HG02943 (cell line): ENCODE measurements around the gene STRN.
"Not testable (repeated sequence)": the region's sequence is repeated elsewhere in the genome, so short reads cannot be mapped to it uniquely, and the experiment has no call there.

Experiments used
- ATAC-seq: cut with Tn5 transposase; IDR thresholded peaks from one replicate; pipeline ENCODE4 v1.9.1; 2021; ENCODE audit warnings: mild to moderate bottlenecking, low read depth, moderate library complexity; ENCODE audit not compliant: unreplicated experiment

STRN gene

GRCh38 chr2:36964496-36965058, 1.8 kb downstream of the STRN start:
- ATAC-seq: no peak

- no peak for ATAC-seq
Observed at GRCh38 chr2:36963734-36964133, 2.6 kb downstream of the STRN start.

DNA sequence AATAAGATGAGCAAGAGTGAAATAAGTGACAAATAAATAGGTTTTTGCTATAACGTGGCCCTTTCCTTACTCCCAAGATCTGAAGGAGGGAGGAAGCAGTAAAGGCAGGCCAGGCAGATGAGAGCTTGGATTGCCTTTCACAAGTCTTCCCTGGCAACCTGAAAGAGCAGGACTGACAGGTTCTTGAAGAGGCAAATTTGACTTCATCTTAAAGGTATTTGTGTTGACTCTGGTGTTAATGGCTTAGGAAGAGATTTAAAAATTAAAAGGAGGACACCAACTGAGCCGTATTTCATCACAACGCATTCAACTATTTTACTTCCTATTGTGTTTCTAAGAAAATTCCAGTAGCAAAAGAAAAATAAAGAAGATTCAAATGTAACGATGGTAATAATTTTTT, 3.2 kb downstream of the STRN start:
- no peak for ATAC-seq

DNA sequence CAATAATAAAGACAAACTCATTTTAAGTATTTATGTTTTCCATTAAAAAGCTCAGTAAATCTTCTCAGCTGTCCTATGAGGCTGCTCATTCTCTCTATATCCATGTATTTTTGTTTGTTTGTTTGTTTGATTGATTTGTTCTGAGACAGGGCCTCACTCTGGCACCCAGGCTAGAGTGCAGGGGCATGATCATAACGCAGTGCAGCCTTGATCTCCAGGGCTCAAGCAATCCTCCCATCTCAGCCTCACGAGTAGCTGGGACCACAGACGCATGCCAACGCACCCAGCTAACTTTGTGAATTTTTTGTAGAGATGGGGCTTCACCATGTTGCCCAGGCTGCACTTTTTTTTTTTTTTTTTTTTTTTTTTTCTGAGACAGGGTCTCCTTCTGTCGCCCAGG, 5.6 kb downstream of the STRN start:
- no peak for ATAC-seq

- no peak for ATAC-seq
Observed at GRCh38 chr2:36960005-36960675, 6.2 kb downstream of the STRN start.

GRCh38 chr2:36954977-36955607, 11.2 kb downstream of the STRN start:
- no peak for ATAC-seq

GRCh38 chr2:36952748-36953197, 13.6 kb downstream of the STRN start:
- ATAC-seq: no peak

GRCh38 chr2:36951574-36951973, 14.8 kb downstream of the STRN start:
- ATAC-seq: no peak

GRCh38 chr2:36951027-36951518, 15.3 kb downstream of the STRN start:
- no peak for ATAC-seq

DNA sequence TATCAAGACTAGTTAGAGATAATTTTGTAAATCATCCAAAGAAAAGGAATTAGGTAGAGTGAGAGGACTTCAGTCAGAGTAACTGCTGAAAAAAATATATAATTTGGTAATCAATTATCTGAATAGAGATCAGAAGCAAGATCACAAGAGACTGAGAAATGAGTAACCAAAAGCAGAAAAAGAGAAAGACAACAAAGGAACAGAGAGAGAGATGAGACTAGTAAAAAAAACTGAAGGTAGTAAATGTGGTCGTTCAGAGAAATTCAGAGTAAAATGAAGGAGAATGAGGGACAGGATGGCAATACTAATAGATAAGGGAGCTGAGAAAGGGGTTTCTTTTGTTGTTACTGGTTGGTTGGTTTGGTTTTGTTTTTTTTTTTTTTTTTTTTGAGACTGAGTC, 16.5 kb downstream of the STRN start:
- ATAC-seq: no peak

DNA sequence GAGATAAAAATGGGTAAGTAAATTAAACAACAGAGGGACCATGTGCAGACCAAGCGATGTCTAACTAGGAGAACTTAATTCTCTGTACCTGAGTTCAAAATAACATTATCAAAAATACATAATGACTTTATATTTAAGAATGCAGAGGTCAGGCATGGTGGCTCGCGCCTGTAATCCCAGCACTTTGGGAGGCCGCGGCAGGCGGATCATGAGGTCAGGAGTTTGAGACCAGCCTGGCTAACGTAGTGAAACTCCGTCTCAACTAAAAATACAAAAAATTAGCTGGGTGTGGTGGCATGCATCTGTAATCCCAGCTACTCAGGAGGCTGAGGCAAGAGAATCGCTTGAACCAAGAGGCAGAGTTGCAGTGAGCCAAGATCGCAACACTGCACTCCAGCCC, 21.1 kb downstream of the STRN start:
- not testable (repeated sequence) for ATAC-seq

DNA sequence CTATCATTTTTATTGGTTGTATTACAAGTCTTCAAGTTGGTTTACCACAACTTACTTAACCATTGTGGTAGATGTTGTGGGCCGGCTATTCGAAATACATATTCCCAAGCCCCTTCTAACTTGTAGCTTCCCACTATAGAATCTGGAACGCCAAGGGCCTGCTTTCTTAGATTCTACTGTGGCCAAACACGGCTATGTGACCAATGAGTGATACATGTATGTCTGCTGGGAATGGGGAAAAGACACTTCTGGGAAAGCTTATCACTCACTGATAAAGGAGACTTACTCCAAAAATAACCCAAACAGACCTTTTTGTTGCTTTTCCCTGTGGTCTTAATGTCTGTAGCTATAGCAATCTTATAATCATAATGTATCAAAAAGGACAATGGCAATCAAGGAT, 24.5 kb downstream of the STRN start:
- ATAC-seq: no peak

DNA sequence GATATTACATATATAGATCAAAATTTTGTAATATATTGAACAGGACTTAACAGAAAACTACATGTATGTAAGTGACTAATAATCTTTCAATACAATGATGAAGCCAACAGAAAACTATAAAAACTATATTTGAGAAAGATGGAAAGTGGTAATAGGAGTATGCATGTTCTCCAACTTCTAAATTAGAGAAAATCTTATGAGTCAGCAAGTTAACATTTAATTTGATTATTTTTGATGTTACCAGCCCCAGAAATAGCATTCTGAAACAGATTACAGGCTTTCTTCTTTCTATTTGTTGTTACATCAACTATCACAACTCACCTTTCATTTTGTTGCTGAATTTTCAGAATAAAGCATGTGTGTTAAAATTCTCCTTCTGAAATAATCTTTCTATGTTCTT, 29.8 kb downstream of the STRN start:
- ATAC-seq: not testable (repeated sequence)

DNA sequence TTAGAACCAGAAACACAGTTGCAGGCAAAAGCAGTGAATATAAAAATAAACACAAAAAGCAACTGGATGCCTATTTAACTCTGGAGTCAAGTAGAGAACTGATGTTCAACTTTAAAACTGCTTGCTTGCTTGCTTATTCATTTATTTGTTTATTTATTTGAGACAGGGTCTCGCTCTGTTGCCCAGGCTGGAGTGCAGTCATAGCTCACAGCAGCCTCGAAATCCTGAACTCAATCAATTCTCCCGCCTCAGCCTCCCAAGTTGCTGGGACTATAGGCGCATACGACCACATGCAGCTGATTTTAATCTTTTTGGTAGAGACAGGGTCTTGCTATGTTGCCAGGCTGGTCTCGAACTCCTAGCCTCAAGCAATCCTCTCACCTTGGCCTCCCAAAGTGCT, 34.6 kb downstream of the STRN start:
- not testable (repeated sequence) for ATAC-seq

DNA sequence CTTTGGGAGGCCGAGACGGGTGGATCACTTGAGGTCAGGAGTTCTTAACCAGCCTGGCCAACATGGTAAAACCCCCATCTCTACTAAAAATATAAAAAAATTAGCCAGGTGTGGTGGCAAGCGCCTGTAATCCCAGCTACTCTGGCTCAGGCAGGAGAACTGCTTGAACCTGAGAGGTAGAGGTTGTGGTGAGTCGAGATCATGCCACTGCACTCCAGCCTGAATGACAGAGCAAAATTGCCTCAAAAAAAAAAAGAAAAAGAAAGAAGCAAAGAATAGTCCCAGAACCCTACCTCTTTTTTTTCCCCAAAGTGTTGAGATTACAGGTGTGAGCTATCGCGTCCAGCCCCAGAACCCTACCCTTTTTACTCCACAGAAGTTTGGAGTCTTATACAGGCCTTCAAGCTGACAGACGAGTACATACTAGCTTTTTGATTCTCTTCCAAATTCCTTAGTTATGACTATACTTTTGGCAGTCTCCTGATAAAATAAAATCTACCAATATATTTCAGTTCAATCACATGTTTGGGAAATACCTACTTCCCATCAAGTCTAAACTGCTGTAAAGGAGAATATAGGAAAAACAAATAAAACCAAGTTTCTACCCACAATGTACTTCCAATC, 35.4 kb downstream of the STRN start:
- ATAC-seq: not testable (repeated sequence)

GRCh38 chr2:36926175-36927132, 39.9 kb downstream of the STRN start:
- ATAC-seq: not testable (repeated sequence)

GRCh38 chr2:36922629-36923028, 43.7 kb downstream of the STRN start:
- not testable (repeated sequence) for ATAC-seq

- ATAC-seq: no peak
Observed at GRCh38 chr2:36921984-36922383, 44.4 kb downstream of the STRN start.

DNA sequence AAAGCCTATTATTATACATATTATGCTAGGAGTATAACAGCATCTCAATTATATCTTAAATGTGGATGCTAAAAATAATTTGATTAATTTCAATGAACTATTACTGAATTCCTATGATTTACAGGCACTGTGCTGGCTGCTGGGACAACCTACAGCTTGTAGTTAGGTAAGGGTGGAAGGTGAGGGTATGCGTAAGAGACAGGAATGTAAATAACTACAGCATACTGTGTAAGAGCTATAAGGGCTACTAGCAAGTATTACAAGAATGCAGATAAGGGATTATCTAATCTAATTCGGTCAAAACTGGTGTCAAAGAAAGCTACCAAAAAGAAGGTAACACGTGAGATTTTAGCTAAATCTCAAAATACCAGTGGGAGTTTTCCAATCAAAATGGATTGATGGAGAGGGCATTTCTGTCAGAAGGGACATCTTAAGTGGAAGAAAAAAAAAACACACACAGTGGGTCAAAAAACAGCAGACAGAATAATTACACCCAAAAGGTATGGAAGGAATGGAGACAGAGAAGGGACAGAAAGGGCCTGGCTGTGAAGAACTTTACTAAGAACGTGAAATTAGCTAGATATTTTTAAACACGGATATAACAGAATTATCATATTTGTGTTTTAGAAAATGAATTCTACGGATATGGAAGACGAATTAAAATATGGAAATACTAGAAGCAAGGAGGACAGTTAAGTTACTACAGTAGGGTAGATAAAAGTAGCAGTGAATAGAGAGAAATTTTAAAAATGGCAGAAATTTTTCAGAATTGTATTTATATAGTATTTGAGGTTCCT, 47.1 kb downstream of the STRN start:
- no peak for ATAC-seq
